ENCODE results near the gene RAB3A. TPM values are rescaled to one million over a fixed set of nuclear protein-coding genes. Genes with fewer than 3 reads are reported as not detected.

Gene RAB3A
- total and polyA plus RNA-seq, 9 of the 15 experiments (the other 6 are each of a cell fraction or from before 2014, with no cell fraction given) = 0.17 to 5.1 (median 0.90) TPM; not detected in 1

GRCh38 chr19:18173572-18174288, 30.1 kb downstream of the RAB3A start, which contains the start of gene IFI30:
Gene IFI30 (plus strand): TSS chr19:18173813. CDS start chr19:18173842, 29 bp downstream.
- Histone ChIP-seq H3K36me3 (ENCODE audit: control insufficient read depth, insufficient read depth, low read length) (peaks cover 49% of the 10 kb centered on the region; the same call in 2 of the 3 replicates), H3K4me1 (replicated peaks in 1 of 2; ENCODE audit: control insufficient read depth in 2 of 2, insufficient read depth in 2 of 2, low read length in 2 of 2) (peaks cover 14 to 36% of the 10 kb centered on the region in 2 experiments), H3K27ac (ENCODE audit: extremely low read depth, low read depth, low read length) (peak within 1 kb of the TSS; percentile 56), H2AFZ (ENCODE audit: low read depth, low read length) (peak within 1 kb of the TSS; percentile 88), H3K79me2 (ENCODE audit: control insufficient read depth, insufficient read depth, low read length) (peaks cover 15% of the 10 kb centered on the region), H4K20me1 (replicated peaks; ENCODE audit: control insufficient read depth, insufficient read depth, low read length) (no peaks in the 10 kb centered on the region), H3K27me3 (ENCODE audit: control insufficient read depth in 2 of 2, insufficient read depth in 2 of 2, low read length in 2 of 2) (no peaks in the 10 kb centered on the region), H3K4me3 (peak within 1 kb of the TSS; percentile 51), H3K9ac (ENCODE audit: insufficient read depth in 1 of 2, low read depth in 2 of 2, low read length in 2 of 2) (peak within 1 kb of the TSS; percentile 60 to 97), H3K9me1 (ENCODE audit: control insufficient read depth, insufficient read depth, low read length) (no peaks in the 10 kb centered on the region), H3K9me3 (replicated peaks; ENCODE audit: control insufficient read depth, insufficient read depth, low read depth, low read length) (no peaks in the 10 kb centered on the region), H3K4me2 (ENCODE audit: insufficient read depth, low read length) (peak within 1 kb of the TSS; percentile 88)
- 2% methylated on average over 35 of the region's 47 CpGs for WGBS (ENCODE audit: insufficient coverage, low coverage, missing lambda C conversion rate)
- POLR2A ChIA-PET = interaction anchor here (0.6 to 1.2 kb wide), 8 partner anchors 9 to 145 kb away, joined by 3 to 6 read pairs (median 4); partner anchors contain the start of gene RAB3A
- TSS peak; percentile 72 for BruUV-seq (replicated peaks)
- in situ Hi-C loops (cut with MboI) (no loop called here), intact Hi-C loops (cut with micrococcal nuclease) (no loop called here)
- ATAC-seq (peak; percentile 90), FAIRE-seq (peak; percentile 77), DNase-seq (ENCODE audit: extremely low read depth in 1 of 4, low spot score in 3 of 4) (peak; percentile 85 to 96 (median 92))
- CTCF ChIA-PET (ENCODE audit: low intra/inter-chr PET ratio) = no interaction called here
- TF ChIP-seq KLF1 (tag; IDR thresholded peaks at IDR 0.05) = 0 out of 2 replicates have a peak, but pooled peaks have one; percentile 22
- TF ChIP-seq BACH1 (tag; IDR thresholded peaks at IDR 0.05) = no peak
- TF ChIP-seq FOXK1 (CRISPR knock-in tag; IDR thresholded peaks at IDR 0.05; ENCODE audit: borderline replicate concordance) = no peak
- TF ChIP-seq HMG20B (CRISPR knock-in tag; IDR thresholded peaks at IDR 0.05) = no peak
- TF ChIP-seq ERF (CRISPR knock-in tag; IDR thresholded peaks at IDR 0.05) = no peak
- no peak for TF ChIP-seq RAD21 (CRISPR knock-in tag; conservative IDR thresholded peaks at IDR 0.05 in 1 of 2, IDR thresholded peaks at IDR 0.05 in 1 of 2)
- TF ChIP-seq CREB1 (IDR thresholded peaks at IDR 0.05) = no peak
- TF ChIP-seq CREB1 (CRISPR knock-in tag; IDR thresholded peaks at IDR 0.05) = peak; percentile 11; the same call in 1 of the 2 replicates
- TF ChIP-seq HDAC2 (IDR thresholded peaks at IDR 0.05) = 0 out of 2 replicates have a peak, but pooled peaks have one; percentile 40
- no peak for TF ChIP-seq MCM5 (IDR thresholded peaks at IDR 0.05; ENCODE audit: low read depth)
- TF ChIP-seq CTBP1 (IDR thresholded peaks at IDR 0.05; ENCODE audit: borderline replicate concordance) = peak; percentile 50; the same call in 1 of the 2 replicates
- TF ChIP-seq MED1 (CRISPR knock-in tag; IDR thresholded peaks at IDR 0.05; ENCODE audit: borderline replicate concordance) = no peak
- TF ChIP-seq TFAP4 (CRISPR knock-in tag; IDR thresholded peaks at IDR 0.05; ENCODE audit: borderline replicate concordance) = peak; percentile 32; the same call in 1 of the 2 replicates
- no peak for TF ChIP-seq NFYB (IDR thresholded peaks at IDR 0.05; ENCODE audit: extremely low read depth, insufficient read length)
- peak; percentile 93 for TF ChIP-seq BHLHE40 (IDR thresholded peaks at IDR 0.05; ENCODE audit: low read length)
- TF ChIP-seq HNRNPL (IDR thresholded peaks at IDR 0.05; ENCODE audit: low read depth, low read length) = peak; percentile 82
- no peak for TF ChIP-seq NR2C2 (CRISPR knock-in tag; IDR thresholded peaks at IDR 0.05)
- TF ChIP-seq NR2C2 (tag; IDR thresholded peaks at IDR 0.05) = peak; percentile 41; the same call in 1 of the 2 replicates
- TF ChIP-seq ZBTB7A (IDR thresholded peaks at IDR 0.05; ENCODE audit: borderline replicate concordance, control insufficient read depth, low read depth, low read length) = peak; percentile 83
- TF ChIP-seq ZNF140 (CRISPR knock-in tag; IDR thresholded peaks at IDR 0.05) = no peak
- TF ChIP-seq FOXM1 (IDR thresholded peaks at IDR 0.05; ENCODE audit: low read depth) = no peak
- TF ChIP-seq FOXM1 (CRISPR knock-in tag; IDR thresholded peaks at IDR 0.05; ENCODE audit: low read depth) = 0 out of 2 replicates have a peak, but pooled peaks have one; percentile 35
